Ishikawa (cell line): ENCODE measurements around the gene CD99L2.

Experiments
- CEBPB ChIP-seq: IDR thresholded peaks from 2 replicates; pipeline ENCODE4 v1.6.1; 2012
- CREB1 ChIP-seq: IDR thresholded peaks from 2 replicates; pipeline ENCODE4 v1.6.1; 2012; ENCODE audit warnings: low read depth
- EGR1 ChIP-seq: IDR thresholded peaks from 2 replicates; pipeline ENCODE4 v1.6.1; 2012
- EP300 ChIP-seq: IDR thresholded peaks from 2 replicates; pipeline ENCODE4 v1.6.1; 2012; ENCODE audit warnings: borderline replicate concordance
- FOXM1 ChIP-seq: IDR thresholded peaks from 2 replicates; pipeline ENCODE4 v1.6.1; 2012; ENCODE audit warnings: low read depth, borderline replicate concordance
- MAX ChIP-seq: IDR thresholded peaks from 2 replicates; pipeline ENCODE4 v1.6.1; 2012
- NFIC ChIP-seq: IDR thresholded peaks from 2 replicates; pipeline ENCODE4 v1.6.1; 2012
- RAD21 ChIP-seq: IDR thresholded peaks from 2 replicates; pipeline ENCODE4 v1.6.1; 2012; ENCODE audit warnings: low read depth
- REST ChIP-seq: IDR thresholded peaks from 2 replicates; pipeline ENCODE4 v1.6.1; 2012; ENCODE audit warnings: low read depth, mild to moderate bottlenecking
- TAF1 ChIP-seq: IDR thresholded peaks from 2 replicates; pipeline ENCODE4 v1.6.1; 2012; ENCODE audit warnings: low read depth, mild to moderate bottlenecking
- TCF12 ChIP-seq: IDR thresholded peaks from 2 replicates; pipeline ENCODE4 v1.6.1; 2012; ENCODE audit warnings: low read depth
- TEAD4 ChIP-seq: IDR thresholded peaks from 2 replicates; pipeline ENCODE4 v1.6.1; 2012
- USF1 ChIP-seq: IDR thresholded peaks from 2 replicates; pipeline ENCODE4 v1.6.1; 2012
- YY1 ChIP-seq: IDR thresholded peaks from 2 replicates; pipeline ENCODE4 v1.6.1; 2012; ENCODE audit warnings: low read depth
- ZBTB7A ChIP-seq: IDR thresholded peaks from 2 replicates; pipeline ENCODE4 v1.6.1; 2012; ENCODE audit warnings: low read depth

Gene CD99L2

GRCh38 chrX:150936556-150936955 is 38.1 kb upstream of the CD99L2 start:
- no peak for TF ChIP-seq TCF12
- no peak for TF ChIP-seq MAX
- TF ChIP-seq YY1 = no peak
- no peak for TF ChIP-seq EP300
- TF ChIP-seq ZBTB7A = no peak
- no peak for TF ChIP-seq CEBPB
- TF ChIP-seq TEAD4 = no peak
- no peak for TF ChIP-seq TAF1
- TF ChIP-seq REST = no peak
- no peak for TF ChIP-seq USF1
- no peak for TF ChIP-seq RAD21
- TF ChIP-seq CREB1 = no peak
- TF ChIP-seq EGR1 = no peak
- TF ChIP-seq FOXM1 = no peak
- TF ChIP-seq NFIC = no peak

- TF ChIP-seq REST = no peak
- peak; percentile 54 for TF ChIP-seq TEAD4
These were observed 37.0 kb upstream of the CD99L2 start for GRCh38 chrX:150935467-150935866.

GRCh38 chrX:150934453-150934852 is 36.0 kb upstream of the CD99L2 start:
- TF ChIP-seq EP300 = no peak

- TF ChIP-seq YY1 (no peak), CEBPB (no peak), EGR1 (no peak), USF1 (no peak), ZBTB7A (no peak), FOXM1 (no peak), NFIC (no peak), TEAD4 (no peak), MAX (no peak), RAD21 (no peak)
These were observed 35.5 kb upstream of the CD99L2 start for GRCh38 chrX:150933945-150934350.

GRCh38 chrX:150929058-150929457 is 30.6 kb upstream of the CD99L2 start:
- no peak for TF ChIP-seq TCF12
- TF ChIP-seq FOXM1 = no peak
- no peak for TF ChIP-seq TAF1

- TF ChIP-seq TEAD4 (no peak), USF1 (no peak), TCF12 (no peak), EGR1 (no peak), YY1 (no peak), REST (no peak), CREB1 (no peak), FOXM1 (no peak), CEBPB (no peak)
These were observed 28.3 kb upstream of the CD99L2 start for GRCh38 chrX:150926791-150927190.
